CD14-positive monocyte (primary cell): ENCODE data around the gene OAS2. TPM values are rescaled to one million over a fixed set of nuclear protein-coding genes. Genes with fewer than 3 reads are reported as not detected.

Experiments used
- DNase-seq, 3 donors: peaks; one replicate each; pipeline ENCODE4 v3.0.0-alpha.2; 2011 to 2022
- H2AFZ ChIP-seq: 2 replicates; pipeline ENCODE4 v1.6.0; 2012; ENCODE audit warnings: mild to moderate bottlenecking, low read depth, low read length, inconsistent platforms; ENCODE audit not compliant: insufficient read depth, poor library complexity, severe bottlenecking
- H3K27ac ChIP-seq, 2 donors: 1 replicate in 1 of 2; 2 replicates in 1 of 2; pipeline ENCODE4 v1.5.1; 2012 to 2013; ENCODE audit warnings: low read length in 2 of 2, control low read depth in 1 of 2, inconsistent platforms in 1 of 2, low read depth in 1 of 2, mild to moderate bottlenecking in 1 of 2
- H3K27me3 ChIP-seq, 2 donors: one replicate each; pipeline versions ENCODE4 v1.6.0 to v1.6.1; 2011 to 2013; ENCODE audit warnings: low read length in 2 of 2; ENCODE audit not compliant: control insufficient read depth in 2 of 2, insufficient read depth in 2 of 2
- H3K36me3 ChIP-seq, 2 donors: replicated peaks in 1 of 2; 1 replicate in 1 of 2; 2 replicates in 1 of 2; pipeline versions ENCODE4 v1.5.1 to v1.6.1; 2012 to 2013; ENCODE audit warnings: low read length in 2 of 2, control low read depth in 1 of 2, inconsistent platforms in 1 of 2, mild to moderate bottlenecking in 1 of 2; ENCODE audit not compliant: insufficient read depth in 2 of 2, control insufficient read depth in 1 of 2
- H3K4me1 ChIP-seq, 2 donors: 1 replicate in 1 of 2; 2 replicates in 1 of 2; pipeline versions ENCODE4 v1.5.1 to v1.6.1; 2012 to 2013; ENCODE audit warnings: low read length in 2 of 2, control low read depth in 1 of 2, inconsistent platforms in 1 of 2, mild to moderate bottlenecking in 1 of 2, moderate library complexity in 1 of 2; ENCODE audit not compliant: insufficient read depth in 2 of 2, control insufficient read depth in 1 of 2
- H3K4me2 ChIP-seq: replicated peaks from 2 replicates; pipeline ENCODE3; 2012; ENCODE audit warnings: low read length, moderate library complexity, mild to moderate bottlenecking; ENCODE audit not compliant: poor library complexity, severe bottlenecking; ENCODE audit errors: extremely low read depth
- H3K4me3 ChIP-seq, 3 experiments: fragments of 200-600 bp in 1 of 3; sonication (generic) in 1 of 3; replicated peaks in 1 of 3; 1 replicate in 2 of 3; 2 replicates in 1 of 3; pipeline ENCODE4 v1.5.1; 2011 to 2013; ENCODE audit warnings: low read length in 3 of 3, mild to moderate bottlenecking in 3 of 3, control low read depth in 2 of 3, low read depth in 2 of 3, inconsistent platforms in 1 of 3, moderate library complexity in 1 of 3
- H3K79me2 ChIP-seq: 2 replicates; pipeline ENCODE4 v1.6.0; 2012; ENCODE audit warnings: mild to moderate bottlenecking, control low read depth, inconsistent platforms, low read length, moderate library complexity; ENCODE audit not compliant: insufficient read depth
- H3K9ac ChIP-seq: 2 replicates; pipeline ENCODE4 v1.6.0; 2017; ENCODE audit warnings: low read length, mild to moderate bottlenecking; ENCODE audit not compliant: insufficient read depth, poor library complexity, severe bottlenecking
- H3K9me3 ChIP-seq, 2 donors: replicated peaks in 1 of 2; 1 replicate in 1 of 2; 2 replicates in 1 of 2; pipeline versions ENCODE4 v1.5.1 to v1.6.1; 2012 to 2013; ENCODE audit warnings: low read length in 2 of 2, control low read depth in 1 of 2; ENCODE audit not compliant: control insufficient read depth in 1 of 2, insufficient read depth in 1 of 2
- H4K20me1 ChIP-seq: 2 replicates; pipeline ENCODE4 v1.6.0; 2012; ENCODE audit warnings: mild to moderate bottlenecking, low read length, control low read depth, moderate library complexity; ENCODE audit not compliant: insufficient read depth
- H3K27ac Mint-ChIP-seq, 7 donors: one replicate each; pipeline ENCODE4 v1.8.0; 2020; ENCODE audit warnings: mild to moderate bottlenecking in 7 of 7, mixed read lengths in 7 of 7, moderate library complexity in 6 of 7, inconsistent platforms in 2 of 7
- H3K27me3 Mint-ChIP-seq, 3 donors: one replicate each; pipeline ENCODE4 v1.8.0; 2021 to 2022; ENCODE audit warnings: low read depth in 3 of 3, mild to moderate bottlenecking in 3 of 3, mixed read lengths in 3 of 3, moderate library complexity in 3 of 3, inconsistent platforms in 1 of 3
- H3K36me3 Mint-ChIP-seq, 2 donors: one replicate each; pipeline ENCODE4 v1.8.0; 2020; ENCODE audit warnings: mixed read lengths in 2 of 2, inconsistent platforms in 1 of 2, mild to moderate bottlenecking in 1 of 2
- H3K4me1 Mint-ChIP-seq: one replicate; pipeline ENCODE4 v1.8.0; 2020; ENCODE audit warnings: mild to moderate bottlenecking, mixed read lengths
- H3K4me3 Mint-ChIP-seq, 2 donors: one replicate each; pipeline ENCODE4 v1.8.0; 2020; ENCODE audit warnings: mild to moderate bottlenecking in 2 of 2, mixed read lengths in 2 of 2, moderate library complexity in 1 of 2
- H3K9me3 Mint-ChIP-seq, 7 donors: one replicate each; pipeline ENCODE4 v1.8.0; 2020 to 2022; ENCODE audit warnings: mixed read lengths in 7 of 7, mild to moderate bottlenecking in 6 of 7, moderate library complexity in 6 of 7, inconsistent platforms in 2 of 7
- WGBS: methylation state at CpG from one replicate; pipeline ENCODE4 v1.1.5; 2013; ENCODE audit warnings: missing lambda C conversion rate; ENCODE audit not compliant: insufficient coverage; 5-methylcytosine and 5-hydroxymethylcytosine counted together
- intact Hi-C, 2 donors: fragments of 100-400 bp; cut with micrococcal nuclease; formaldehyde crosslinking; loops; one replicate each; pipeline versions ENCODE4 v1.15.0 to v1.15.1; 2023
- polyA plus RNA-seq, 3 donors: library from polyadenylated mRNA; depleted of rRNA in 1 of 3; unstranded in 2 of 3; stranded (reverse) in 1 of 3; fragments of 300-500 nt in 2 of 3; fragments of >200 nt in 1 of 3; fragmentation: Illumina TruSeq in 2 of 3; gene quantifications; 1 replicate in 2 of 3; 2 replicates in 1 of 3; pipeline ENCODE4 v1.2.3, GENCODE V29; 2012 to 2021
- TF ChIP-seq, protein P1 (sequence below): fragments of 200-600 bp; IDR thresholded peaks from one replicate; pipeline ENCODE4 v1.8.0; 2022; ENCODE audit warnings: antibody characterized with exemption, mild to moderate bottlenecking

The OAS2 gene
- polyA plus RNA-seq, 3 donors = 27.7 to 55.9 (median 40.1) TPM

DNA sequence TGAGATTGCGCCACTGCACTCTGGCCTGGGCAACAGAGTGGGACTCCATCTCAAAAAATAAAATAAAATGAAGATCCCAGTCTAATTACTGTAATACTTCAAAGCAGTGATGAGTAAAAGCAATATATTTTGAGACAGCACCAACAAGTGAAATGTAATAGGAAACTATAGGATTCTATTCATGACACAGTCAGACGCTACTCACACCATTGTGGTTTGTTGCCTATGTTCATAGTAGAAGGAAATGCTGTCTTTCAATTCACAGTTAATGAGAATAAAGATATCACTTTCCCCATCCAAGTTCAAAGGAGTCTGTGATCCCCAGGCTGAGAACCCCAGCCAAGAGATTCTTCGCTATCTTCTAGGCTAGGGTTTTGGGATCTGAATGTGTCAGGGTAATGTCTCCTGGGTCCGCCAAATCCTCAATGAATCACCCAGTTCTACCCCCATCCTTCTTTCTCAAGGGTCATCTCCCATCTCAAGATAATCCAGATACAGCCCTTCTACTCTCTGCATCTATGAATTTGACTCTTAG, 61.7 kb downstream of the OAS2 start:
- H3K27me3 Mint-ChIP-seq = peaks cover 2 to 12% (median 9%) of the 10 kb centered on the region in 3 donors
- TF ChIP-seq, protein P1, sequence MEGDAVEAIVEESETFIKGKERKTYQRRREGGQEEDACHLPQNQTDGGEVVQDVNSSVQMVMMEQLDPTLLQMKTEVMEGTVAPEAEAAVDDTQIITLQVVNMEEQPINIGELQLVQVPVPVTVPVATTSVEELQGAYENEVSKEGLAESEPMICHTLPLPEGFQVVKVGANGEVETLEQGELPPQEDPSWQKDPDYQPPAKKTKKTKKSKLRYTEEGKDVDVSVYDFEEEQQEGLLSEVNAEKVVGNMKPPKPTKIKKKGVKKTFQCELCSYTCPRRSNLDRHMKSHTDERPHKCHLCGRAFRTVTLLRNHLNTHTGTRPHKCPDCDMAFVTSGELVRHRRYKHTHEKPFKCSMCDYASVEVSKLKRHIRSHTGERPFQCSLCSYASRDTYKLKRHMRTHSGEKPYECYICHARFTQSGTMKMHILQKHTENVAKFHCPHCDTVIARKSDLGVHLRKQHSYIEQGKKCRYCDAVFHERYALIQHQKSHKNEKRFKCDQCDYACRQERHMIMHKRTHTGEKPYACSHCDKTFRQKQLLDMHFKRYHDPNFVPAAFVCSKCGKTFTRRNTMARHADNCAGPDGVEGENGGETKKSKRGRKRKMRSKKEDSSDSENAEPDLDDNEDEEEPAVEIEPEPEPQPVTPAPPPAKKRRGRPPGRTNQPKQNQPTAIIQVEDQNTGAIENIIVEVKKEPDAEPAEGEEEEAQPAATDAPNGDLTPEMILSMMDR = no peak
- peak overlapping the region; percentile 43 for H3K4me2 ChIP-seq
- H3K36me3 Mint-ChIP-seq = no peaks in the 10 kb centered on the region
- H2AFZ ChIP-seq = no peak overlapping the region
- H3K4me3 Mint-ChIP-seq = peak overlapping the region in 1 of 2 donors; percentile 81
- intact Hi-C loops = loop anchor here in 1 of 2 donors (10.0 kb wide), 1 partner anchor 135 kb away; the partner anchor contains the start of gene OAS1
- H3K9me3 ChIP-seq = no peaks in the 10 kb centered on the region
- peaks cover 0 to 6% (median 2%) of the 10 kb centered on the region in 7 donors for H3K9me3 Mint-ChIP-seq
- H3K36me3 ChIP-seq = no peaks in the 10 kb centered on the region
- peak overlapping the region in 1 of 2 donors; percentile 83 for H3K27ac ChIP-seq
- no peak overlapping the region for H3K9ac ChIP-seq
- peaks cover 23 to 46% of the 10 kb centered on the region in 2 donors for H3K4me1 ChIP-seq
- H4K20me1 ChIP-seq = no peaks in the 10 kb centered on the region
- WGBS = no CpG with 5 or more reads among the region's 4 CpGs
- no peaks in the 10 kb centered on the region for H3K79me2 ChIP-seq
- DNase-seq = peak in 2 of 3 donors; percentile 28 to 49
- peaks cover 44% of the 10 kb centered on the region for H3K4me1 Mint-ChIP-seq
- H3K27ac Mint-ChIP-seq = peak overlapping the region; percentile 89 to 95 (median 94)
- peak overlapping the region in 1 of 3 experiments; percentile 44 for H3K4me3 ChIP-seq
- H3K27me3 ChIP-seq = no peaks in the 10 kb centered on the region

DNA sequence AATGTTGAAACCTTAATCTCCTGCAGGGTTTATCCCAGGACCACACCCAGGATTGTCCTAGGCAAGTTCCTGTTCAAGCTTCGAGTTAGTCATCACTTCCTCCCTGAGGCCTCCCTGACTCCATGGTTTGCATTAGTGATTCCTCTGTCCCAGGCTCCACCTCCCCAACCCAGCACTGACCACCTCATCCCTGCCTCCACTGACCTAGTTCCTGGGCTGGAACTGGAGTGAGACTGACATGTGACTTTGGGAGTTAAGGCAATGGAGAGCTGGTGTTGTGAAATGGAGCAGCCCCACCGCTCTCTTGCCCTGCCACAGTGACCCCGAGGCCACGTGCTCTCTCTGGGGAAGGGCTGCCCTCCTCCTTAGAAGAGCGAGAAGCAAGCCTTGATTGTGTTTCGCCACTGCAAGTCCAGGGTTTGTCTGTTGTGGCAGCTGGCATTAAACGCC, 62.4 kb downstream of the OAS2 start:
- Histone ChIP-seq H3K4me1 (peaks cover 23 to 46% of the 10 kb centered on the region in 2 donors), H3K27me3 (no peaks in the 10 kb centered on the region), H3K9ac (peak overlapping the region; percentile 10), H3K79me2 (no peaks in the 10 kb centered on the region), H3K27ac (peak overlapping the region; percentile 83 to 84), H3K36me3 (no peaks in the 10 kb centered on the region), H3K4me2 (peak overlapping the region; percentile 43), H3K4me3 (peak overlapping the region in 1 of 3 experiments; percentile 44), H4K20me1 (no peaks in the 10 kb centered on the region), H3K9me3 (no peaks in the 10 kb centered on the region), H2AFZ (peak overlapping the region; percentile 17)
- WGBS = 0% methylated on average over 4 of the region's 7 CpGs
- H3K4me3 Mint-ChIP-seq = peak overlapping the region; percentile 29 to 81
- H3K36me3 Mint-ChIP-seq = no peaks in the 10 kb centered on the region
- peaks cover 44% of the 10 kb centered on the region for H3K4me1 Mint-ChIP-seq
- H3K9me3 Mint-ChIP-seq = peaks cover 0 to 6% (median 2%) of the 10 kb centered on the region in 7 donors
- H3K27ac Mint-ChIP-seq = peak overlapping the region; percentile 89 to 95 (median 94)
- TF ChIP-seq, protein P1 = no peak
- peak; percentile 92 to 97 (median 95) for DNase-seq
- peaks cover 2 to 16% (median 15%) of the 10 kb centered on the region in 3 donors for H3K27me3 Mint-ChIP-seq
- intact Hi-C loops = no loop called here
